GM12865 (cell line): ENCODE measurements around the gene ENTPD6.

Source experiments
- DNase-seq: peaks from one replicate; pipeline ENCODE4 v3.0.0; 2010; ENCODE audit warnings: low read depth
- H3K4me3 ChIP-seq: 2 replicates; pipeline ENCODE4 v1.5.1; 2011; ENCODE audit warnings: mild to moderate bottlenecking, low read depth, low read length, control low read depth
- TF ChIP-seq, protein P1 (sequence below): IDR thresholded peaks from 2 replicates; pipeline ENCODE4 v1.5.1; 2011; ENCODE audit warnings: low read length, control low read depth, low read depth, inconsistent platforms; ENCODE audit not compliant: insufficient read depth; ENCODE audit errors: missing control alignments

ENTPD6 gene

DNA sequence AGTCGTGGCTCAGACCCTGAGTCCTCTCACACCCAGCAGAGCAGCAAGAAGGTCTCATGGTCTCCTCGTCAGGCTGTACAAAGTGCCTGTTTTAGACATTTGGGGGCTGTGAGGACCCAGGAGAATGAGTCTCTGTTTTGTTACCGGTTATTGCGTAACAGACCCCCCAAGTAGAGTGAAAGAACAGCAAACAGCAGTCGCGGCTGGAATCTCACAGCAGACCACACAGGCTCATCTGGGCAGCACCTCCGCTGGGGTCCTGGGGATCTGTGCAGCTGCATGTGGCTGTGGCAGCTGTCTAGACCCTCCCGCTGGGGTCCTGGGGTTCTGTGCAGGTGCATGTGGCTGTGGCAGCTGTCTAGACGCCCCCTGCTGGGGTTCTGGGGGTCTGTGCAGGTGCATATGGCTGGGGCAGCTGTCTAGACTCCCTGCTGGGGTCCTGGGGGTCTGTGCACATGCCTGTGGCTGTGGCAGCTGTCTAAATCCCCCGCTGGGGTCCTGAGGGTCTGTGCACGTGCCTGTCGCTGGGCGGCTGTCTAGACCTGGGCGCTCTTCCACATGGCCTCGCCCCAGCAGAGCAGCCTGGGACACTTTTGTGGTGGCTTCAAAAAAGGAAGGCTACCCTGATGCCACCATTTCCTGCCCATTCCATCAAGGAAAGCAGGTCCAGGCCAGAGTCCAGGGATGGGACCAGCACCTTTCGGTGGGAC lies 24.7 kb downstream of the ENTPD6 start:
- DNase-seq, result no peak
- no peak overlapping the region for H3K4me3 ChIP-seq
- TF ChIP-seq, protein P1, sequence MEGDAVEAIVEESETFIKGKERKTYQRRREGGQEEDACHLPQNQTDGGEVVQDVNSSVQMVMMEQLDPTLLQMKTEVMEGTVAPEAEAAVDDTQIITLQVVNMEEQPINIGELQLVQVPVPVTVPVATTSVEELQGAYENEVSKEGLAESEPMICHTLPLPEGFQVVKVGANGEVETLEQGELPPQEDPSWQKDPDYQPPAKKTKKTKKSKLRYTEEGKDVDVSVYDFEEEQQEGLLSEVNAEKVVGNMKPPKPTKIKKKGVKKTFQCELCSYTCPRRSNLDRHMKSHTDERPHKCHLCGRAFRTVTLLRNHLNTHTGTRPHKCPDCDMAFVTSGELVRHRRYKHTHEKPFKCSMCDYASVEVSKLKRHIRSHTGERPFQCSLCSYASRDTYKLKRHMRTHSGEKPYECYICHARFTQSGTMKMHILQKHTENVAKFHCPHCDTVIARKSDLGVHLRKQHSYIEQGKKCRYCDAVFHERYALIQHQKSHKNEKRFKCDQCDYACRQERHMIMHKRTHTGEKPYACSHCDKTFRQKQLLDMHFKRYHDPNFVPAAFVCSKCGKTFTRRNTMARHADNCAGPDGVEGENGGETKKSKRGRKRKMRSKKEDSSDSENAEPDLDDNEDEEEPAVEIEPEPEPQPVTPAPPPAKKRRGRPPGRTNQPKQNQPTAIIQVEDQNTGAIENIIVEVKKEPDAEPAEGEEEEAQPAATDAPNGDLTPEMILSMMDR, result peak; percentile 32

DNA sequence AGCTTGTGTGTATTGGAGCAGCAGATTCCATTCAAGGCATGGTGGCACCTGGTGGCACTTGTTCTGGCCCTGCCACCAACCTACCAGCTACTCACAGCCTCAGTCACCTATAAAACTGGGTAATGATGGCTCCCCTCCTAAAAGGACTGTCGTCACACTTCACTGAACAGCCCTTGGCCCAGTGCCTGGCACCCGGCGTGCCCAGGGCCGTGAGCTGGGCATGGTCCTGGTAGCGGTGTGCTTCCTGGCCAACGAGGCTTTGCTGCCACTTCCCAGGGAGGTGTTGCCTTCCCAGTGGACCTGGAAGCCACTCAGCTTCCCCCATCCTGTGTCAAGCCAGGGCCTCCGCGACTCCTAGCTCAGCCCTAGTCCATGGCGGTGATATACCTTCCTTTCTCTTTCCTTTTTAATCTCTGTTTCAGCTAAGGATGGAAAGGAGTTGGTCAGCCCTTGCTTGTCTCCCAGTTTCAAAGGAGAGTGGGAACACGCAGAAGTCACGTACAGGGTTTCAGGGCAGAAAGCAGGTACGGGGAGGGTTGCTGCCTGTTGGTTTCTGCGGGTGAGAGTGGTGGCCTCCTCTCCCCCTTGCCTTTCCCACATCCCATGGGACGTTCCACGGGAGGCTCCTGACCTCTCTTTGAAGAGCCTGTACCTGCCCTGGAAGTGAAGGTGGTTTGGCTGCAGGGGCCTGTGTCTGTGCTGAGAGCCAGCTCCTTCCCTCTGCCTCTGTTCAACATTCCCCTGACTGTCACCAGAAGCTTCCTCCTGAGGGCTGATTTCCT lies 25.5 kb downstream of the ENTPD6 start:
- TF ChIP-seq, protein P1, result no peak
- H3K4me3 ChIP-seq, result no peak overlapping the region
- no peak for DNase-seq

DNA sequence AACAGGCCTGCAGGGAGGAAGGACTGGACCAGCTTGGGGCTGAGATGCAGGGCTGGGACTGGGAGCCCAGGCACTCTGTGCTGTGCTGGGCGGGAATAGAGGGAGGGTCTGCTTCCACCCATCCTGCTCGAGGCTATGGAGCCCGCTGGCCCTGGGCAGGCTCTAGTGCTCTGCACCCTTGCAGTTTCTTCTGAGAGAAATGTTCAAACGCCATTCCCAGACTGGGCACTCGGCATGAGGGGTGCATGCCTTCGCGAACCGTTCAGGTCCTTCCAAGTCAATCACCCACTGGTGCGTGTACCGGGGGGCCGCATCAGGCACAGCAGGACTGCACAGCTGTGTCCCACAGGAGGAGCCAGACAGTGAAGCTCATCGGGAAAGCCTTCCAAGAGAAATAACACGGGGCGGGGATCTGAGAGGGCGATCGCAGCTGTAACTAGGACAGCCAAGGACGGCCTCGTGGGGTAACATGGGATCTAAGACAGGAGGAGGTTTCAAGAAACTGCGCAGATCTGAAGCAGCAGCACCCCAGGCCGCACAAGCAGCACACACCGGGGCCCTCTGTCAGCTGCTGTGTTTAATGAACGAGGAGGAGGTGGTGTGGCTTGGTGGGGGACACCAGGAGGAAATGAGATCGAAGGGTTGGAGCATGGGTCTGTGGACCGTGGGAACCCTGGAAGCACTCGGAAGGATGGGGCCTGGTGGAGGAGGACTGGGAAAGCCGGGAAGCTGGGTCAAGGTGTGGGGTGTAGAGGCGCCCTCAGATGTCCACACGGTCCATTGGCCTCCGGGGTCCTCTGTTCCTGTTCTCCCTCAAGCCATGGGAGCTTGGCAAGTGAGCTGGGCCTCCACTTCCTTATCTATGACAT lies 26.3 kb downstream of the ENTPD6 start:
- TF ChIP-seq, protein P1, result no peak
- H3K4me3 ChIP-seq, result no peak overlapping the region
- no peak for DNase-seq

DNA sequence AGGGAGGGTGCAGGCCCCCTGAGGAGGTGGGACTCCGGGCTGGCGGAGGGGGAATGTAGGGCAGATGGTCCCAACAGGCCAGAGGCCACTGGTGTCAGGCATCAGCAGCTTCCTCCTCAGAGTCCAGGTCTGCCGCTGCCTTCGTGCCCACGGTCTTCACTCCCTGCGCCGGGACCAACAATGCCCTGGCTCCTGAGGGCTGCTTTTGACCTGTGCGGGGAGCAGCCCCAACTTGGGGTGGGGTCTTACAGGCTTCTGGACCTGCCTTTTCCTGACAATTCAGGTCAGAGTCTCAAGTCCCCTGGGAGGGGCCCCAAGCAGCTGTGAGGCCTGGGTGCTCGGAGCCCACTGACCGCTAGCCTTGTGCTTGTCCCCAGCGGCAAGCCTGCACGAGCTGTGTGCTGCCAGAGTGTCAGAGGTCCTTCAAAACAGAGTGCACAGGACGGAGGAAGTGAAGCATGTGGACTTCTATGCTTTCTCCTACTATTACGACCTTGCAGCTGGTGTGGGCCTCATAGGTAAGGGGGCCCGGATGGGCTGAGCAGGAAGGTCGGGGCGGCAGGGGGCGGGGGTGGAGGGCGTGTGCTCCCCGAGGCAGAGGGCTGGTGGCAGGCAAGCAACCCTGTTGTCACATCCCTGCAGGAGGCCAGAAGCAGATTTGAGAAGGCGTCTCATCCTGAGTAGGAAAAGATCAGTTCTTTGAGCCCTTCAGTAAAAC lies 27.1 kb downstream of the ENTPD6 start:
- TF ChIP-seq, protein P1, result no peak
- DNase-seq, result no peak
- H3K4me3 ChIP-seq, result no peak overlapping the region

DNA sequence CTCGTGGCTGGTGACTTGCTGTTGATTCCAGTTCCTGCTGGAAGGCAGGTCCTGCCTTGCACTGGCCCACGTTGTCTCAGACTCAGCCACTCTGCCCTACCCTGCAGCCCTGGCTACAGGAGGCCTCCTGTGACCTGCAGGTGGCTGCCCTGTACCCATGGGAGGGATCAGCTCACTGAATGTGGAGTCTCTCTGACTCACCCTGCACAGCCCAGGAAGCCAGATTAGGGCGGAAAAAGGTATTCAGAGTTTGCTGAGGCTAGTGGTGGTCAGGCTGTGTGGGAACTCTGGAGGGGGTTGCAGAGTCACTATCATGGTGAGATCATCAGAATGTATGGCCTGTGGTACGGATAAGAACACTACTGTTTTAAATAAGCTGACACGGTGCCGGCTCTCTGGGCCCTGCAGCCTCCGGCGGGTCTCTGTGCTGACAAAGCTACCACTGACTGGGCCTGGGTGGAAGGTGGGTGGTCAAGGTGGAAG lies 27.7 kb downstream of the ENTPD6 start:
- no peak overlapping the region for H3K4me3 ChIP-seq
- DNase-seq, result peak; percentile 32
- TF ChIP-seq, protein P1, result no peak
